SK-N-SH treated with all-trans-retinoic acid at 6 μM for 48 hours (cell line): Measurements from ENCODE around the gene RBM10.

Experiments
- GLIS3 ChIP-seq: fragments of 250-450 bp; sonication (Bioruptor Pico); IDR thresholded peaks from 2 replicates; pipeline ENCODE4 v1.5.0; 2020; ENCODE audit warnings: mild to moderate bottlenecking, moderate library complexity
- TSHZ2 ChIP-seq: fragments of 250-450 bp; sonication (Bioruptor Pico); IDR thresholded peaks from 2 replicates; pipeline ENCODE4 v1.5.0; 2020; ENCODE audit warnings: mild to moderate bottlenecking, moderate library complexity
- TF ChIP-seq, protein P1 (sequence below): fragments of 250-450 bp; sonication (Bioruptor Pico); IDR thresholded peaks from 2 replicates; pipeline ENCODE4 v1.8.0; 2020; ENCODE audit warnings: mild to moderate bottlenecking, moderate library complexity, borderline replicate concordance
- TF ChIP-seq, protein P2 (sequence below): fragments of 250-450 bp; sonication (Bioruptor Pico); IDR thresholded peaks from 2 replicates; pipeline ENCODE4 v1.8.0; 2021; ENCODE audit warnings: low read depth, mild to moderate bottlenecking, moderate library complexity, borderline replicate concordance

- TF ChIP-seq GLIS3 (CRISPR knock-in tag) (no peak), TSHZ2 (CRISPR knock-in tag) (no peak)
- TF ChIP-seq, protein P1, sequence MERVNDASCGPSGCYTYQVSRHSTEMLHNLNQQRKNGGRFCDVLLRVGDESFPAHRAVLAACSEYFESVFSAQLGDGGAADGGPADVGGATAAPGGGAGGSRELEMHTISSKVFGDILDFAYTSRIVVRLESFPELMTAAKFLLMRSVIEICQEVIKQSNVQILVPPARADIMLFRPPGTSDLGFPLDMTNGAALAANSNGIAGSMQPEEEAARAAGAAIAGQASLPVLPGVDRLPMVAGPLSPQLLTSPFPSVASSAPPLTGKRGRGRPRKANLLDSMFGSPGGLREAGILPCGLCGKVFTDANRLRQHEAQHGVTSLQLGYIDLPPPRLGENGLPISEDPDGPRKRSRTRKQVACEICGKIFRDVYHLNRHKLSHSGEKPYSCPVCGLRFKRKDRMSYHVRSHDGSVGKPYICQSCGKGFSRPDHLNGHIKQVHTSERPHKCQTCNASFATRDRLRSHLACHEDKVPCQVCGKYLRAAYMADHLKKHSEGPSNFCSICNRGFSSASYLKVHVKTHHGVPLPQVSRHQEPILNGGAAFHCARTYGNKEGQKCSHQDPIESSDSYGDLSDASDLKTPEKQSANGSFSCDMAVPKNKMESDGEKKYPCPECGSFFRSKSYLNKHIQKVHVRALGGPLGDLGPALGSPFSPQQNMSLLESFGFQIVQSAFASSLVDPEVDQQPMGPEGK (CRISPR knock-in tag) = no peak
- TF ChIP-seq, protein P2, sequence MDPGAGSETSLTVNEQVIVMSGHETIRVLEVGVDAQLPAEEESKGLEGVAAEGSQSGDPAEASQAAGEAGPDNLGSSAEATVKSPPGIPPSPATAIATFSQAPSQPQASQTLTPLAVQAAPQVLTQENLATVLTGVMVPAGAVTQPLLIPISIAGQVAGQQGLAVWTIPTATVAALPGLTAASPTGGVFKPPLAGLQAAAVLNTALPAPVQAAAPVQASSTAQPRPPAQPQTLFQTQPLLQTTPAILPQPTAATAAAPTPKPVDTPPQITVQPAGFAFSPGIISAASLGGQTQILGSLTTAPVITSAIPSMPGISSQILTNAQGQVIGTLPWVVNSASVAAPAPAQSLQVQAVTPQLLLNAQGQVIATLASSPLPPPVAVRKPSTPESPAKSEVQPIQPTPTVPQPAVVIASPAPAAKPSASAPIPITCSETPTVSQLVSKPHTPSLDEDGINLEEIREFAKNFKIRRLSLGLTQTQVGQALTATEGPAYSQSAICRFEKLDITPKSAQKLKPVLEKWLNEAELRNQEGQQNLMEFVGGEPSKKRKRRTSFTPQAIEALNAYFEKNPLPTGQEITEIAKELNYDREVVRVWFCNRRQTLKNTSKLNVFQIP (CRISPR knock-in tag) = no peak
Measured at GRCh38 chrX:47222751-47223350, 77.8 kb downstream of the RBM10 start.
